SK-N-SH (cell line): ENCODE data around the gene SDF2L1. TPM values are rescaled to one million over a fixed set of nuclear protein-coding genes. Genes with fewer than 3 reads are reported as not detected.

Experiments
- CTCF ChIA-PET: fragments of 300-600, 350-600 bp; formaldehyde crosslinking; extraction: SDS; loops from one replicate; lab custom pipeline; 2021; lab: Yijun Ruan, JAX
- POLR2A ChIA-PET: fragments of 350-600 bp; sonication (Branson Sonifier 250); formaldehyde crosslinking; extraction: SDS; loops from one replicate; lab custom pipeline; 2020; ENCODE audit warnings: antibody characterized with exemption, inconsistent platforms; lab: Yijun Ruan, JAX
- DNase-seq: peaks from one replicate; pipeline ENCODE4 v3.0.0; 2012
- H2AFZ ChIP-seq: fragments of 200-600 bp; sonication (generic); 2 replicates; pipeline ENCODE4 v1.8.1; 2016; ENCODE audit warnings: antibody characterized with exemption, mild to moderate bottlenecking, low read depth
- H3F3A ChIP-seq: fragments of 200-600 bp; sonication (generic); replicated peaks from 2 replicates; pipeline ENCODE3; 2016; ENCODE audit warnings: antibody characterized with exemption, mild to moderate bottlenecking; ENCODE audit not compliant: insufficient read depth
- H3K27ac ChIP-seq, 2 experiments: fragments of 200-500 bp in 1 of 2; fragments of 200-600 bp in 1 of 2; sonication (Bioruptor generic) in 1 of 2; sonication (generic), shearing (Covaris generic) in 1 of 2; 2 replicates each; pipeline versions ENCODE4 v1.5.1 to v1.6.1; 2014 to 2016; ENCODE audit warnings: low read depth in 2 of 2, inconsistent platforms in 1 of 2, low read length in 1 of 2, mild to moderate bottlenecking in 1 of 2, mixed read lengths in 1 of 2
- H3K27me3 ChIP-seq: fragments of 200-600 bp; sonication (generic), shearing (Covaris generic); 2 replicates; pipeline ENCODE4 v1.6.1; 2016; ENCODE audit warnings: mixed run types; ENCODE audit not compliant: insufficient read depth
- H3K36me3 ChIP-seq, 2 experiments: fragments of 200-500 bp in 1 of 2; fragments of 200-600 bp in 1 of 2; sonication (Bioruptor generic) in 1 of 2; sonication (generic) in 1 of 2; replicated peaks in 1 of 2; 2 replicates each; pipeline versions ENCODE3 to v1.5.1; 2014 to 2016; ENCODE audit warnings: low read length in 1 of 2, mild to moderate bottlenecking in 1 of 2; ENCODE audit not compliant: insufficient read depth in 2 of 2, control insufficient read depth in 1 of 2
- H3K4me1 ChIP-seq, 2 experiments: fragments of 200-500 bp in 1 of 2; fragments of 200-600 bp in 1 of 2; sonication (Bioruptor generic) in 1 of 2; sonication (generic), shearing (Covaris generic) in 1 of 2; 2 replicates each; pipeline versions ENCODE4 v1.5.1 to v1.6.1; 2014 to 2016; ENCODE audit warnings: low read depth in 1 of 2, low read length in 1 of 2, mixed run types in 1 of 2; ENCODE audit not compliant: insufficient read depth in 2 of 2, control insufficient read depth in 1 of 2
- H3K4me2 ChIP-seq: fragments of 200-600 bp; sonication (generic), shearing (Covaris generic); 2 replicates; pipeline ENCODE4 v1.6.1; 2017; ENCODE audit warnings: mixed run types
- H3K4me3 ChIP-seq, 2 experiments: fragments of 200-500 bp in 1 of 2; fragments of 200-600 bp in 1 of 2; sonication (Bioruptor generic) in 1 of 2; sonication (generic), shearing (Covaris generic) in 1 of 2; 2 replicates each; pipeline versions ENCODE4 v1.5.1 to v1.8.1; 2014 to 2016; ENCODE audit warnings: low read depth in 2 of 2, inconsistent platforms in 1 of 2, low read length in 1 of 2, mild to moderate bottlenecking in 1 of 2, mixed read lengths in 1 of 2, moderate library complexity in 1 of 2
- H3K79me2 ChIP-seq: fragments of 200-600 bp; sonication (generic); 2 replicates; pipeline ENCODE4 v1.8.1; 2017; ENCODE audit warnings: mild to moderate bottlenecking; ENCODE audit not compliant: insufficient read depth
- H3K9ac ChIP-seq: fragments of 200-600 bp; sonication (generic); 2 replicates; pipeline ENCODE4 v1.6.1; 2017; ENCODE audit warnings: mixed run types
- H3K9me2 ChIP-seq: fragments of 200-600 bp; sonication (generic); 2 replicates; pipeline ENCODE4 v1.6.1; 2017; ENCODE audit warnings: mixed run types
- H3K9me3 ChIP-seq: fragments of 200-600 bp; sonication (generic); 2 replicates; pipeline ENCODE4 v1.6.1; 2017; ENCODE audit warnings: mixed run types, mild to moderate bottlenecking, moderate library complexity
- H4K20me1 ChIP-seq: fragments of 200-600 bp; sonication (generic); 2 replicates; pipeline ENCODE4 v1.6.1; 2017; ENCODE audit warnings: mild to moderate bottlenecking, mixed run types; ENCODE audit not compliant: insufficient read depth
- CHD2 ChIP-seq: fragments of 150-350 bp; IDR thresholded peaks from 2 replicates; pipeline ENCODE4 v1.6.1; 2018; ENCODE audit warnings: low read length; ENCODE audit not compliant: partially characterized antibody
- EZH2phosphoT487 ChIP-seq: fragments of 200-600 bp; sonication (generic); IDR thresholded peaks from 2 replicates; pipeline ENCODE4 v1.6.1; 2017; ENCODE audit warnings: low read depth, mixed run types, mild to moderate bottlenecking, antibody characterized with exemption, moderate library complexity, borderline replicate concordance
- FOSL2 ChIP-seq: IDR thresholded peaks from 2 replicates; pipeline ENCODE4 v1.4.0; 2012; ENCODE audit warnings: low read depth, mild to moderate bottlenecking, moderate library complexity, borderline replicate concordance
- GABPA ChIP-seq: IDR thresholded peaks from 2 replicates; pipeline ENCODE4 v1.4.0; 2012; ENCODE audit warnings: low read depth, mild to moderate bottlenecking
- JUND ChIP-seq: IDR thresholded peaks from 2 replicates; pipeline ENCODE4 v1.4.0; 2012
- MEF2A ChIP-seq: IDR thresholded peaks from 2 replicates; pipeline ENCODE4 v1.4.0; 2012; ENCODE audit warnings: low read depth, borderline replicate concordance
- MXI1 ChIP-seq: IDR thresholded peaks from 2 replicates; pipeline ENCODE4 v1.6.1; 2012; ENCODE audit warnings: mild to moderate bottlenecking, low read depth, low read length, improper control_type of control experiment
- NFIC ChIP-seq: IDR thresholded peaks from 2 replicates; pipeline ENCODE4 v1.4.0; 2012; ENCODE audit warnings: borderline replicate concordance
- POLR2AphosphoS5 ChIP-seq: IDR thresholded peaks from 2 replicates; pipeline ENCODE4 v1.6.1; 2012; ENCODE audit warnings: low read depth, low read length
- RAD21 ChIP-seq: IDR thresholded peaks from 2 replicates; pipeline ENCODE4 v1.6.1; 2012; ENCODE audit warnings: mild to moderate bottlenecking, low read length
- SIN3A ChIP-seq: IDR thresholded peaks from 2 replicates; pipeline ENCODE4 v1.6.1; 2012; ENCODE audit warnings: low read depth, mild to moderate bottlenecking, low read length, moderate library complexity, borderline replicate concordance
- SMC3 ChIP-seq: IDR thresholded peaks from 2 replicates; pipeline ENCODE4 v1.6.1; 2012; ENCODE audit warnings: low read depth, low read length, improper control_type of control experiment
- TCF12 ChIP-seq: IDR thresholded peaks from 2 replicates; pipeline ENCODE4 v1.4.0; 2012
- TEAD4 ChIP-seq: IDR thresholded peaks from 2 replicates; pipeline ENCODE4 v1.4.0; 2012; ENCODE audit warnings: mild to moderate bottlenecking, borderline replicate concordance; ENCODE audit not compliant: insufficient read depth
- YY1 ChIP-seq: IDR thresholded peaks from 2 replicates; pipeline ENCODE4 v1.4.0; 2012; ENCODE audit warnings: low read depth, mild to moderate bottlenecking
- WGBS: methylation state at CpG from one replicate; pipeline ENCODE4 v1.1.6; 2017; ENCODE audit warnings: low lambda C conversion rate; 5-methylcytosine and 5-hydroxymethylcytosine counted together
- polyA plus RNA-seq, 3 experiments: library from polyadenylated mRNA; depleted of rRNA; stranded (reverse); fragments of >200 nt; gene quantifications; 2 replicates each; pipeline ENCODE4 v1.2.3, GENCODE V29; 2012
- TF ChIP-seq, protein P1 (sequence below): IDR thresholded peaks from 2 replicates; pipeline ENCODE4 v1.4.0; 2012; ENCODE audit warnings: low read depth
- TF ChIP-seq, protein P2 (sequence below): fragments of 200-600 bp; sonication (generic); IDR thresholded peaks from 2 replicates; pipeline ENCODE4 v1.6.1; 2017; ENCODE audit warnings: antibody characterized with exemption, mild to moderate bottlenecking, moderate library complexity
- TF ChIP-seq, protein P3 (sequence below): IDR thresholded peaks from 2 replicates; pipeline ENCODE4 v1.4.0; 2012; ENCODE audit warnings: low read depth, borderline replicate concordance
- TF ChIP-seq, protein P4 (sequence below): fragments of 150-350 bp; IDR thresholded peaks from 2 replicates; pipeline ENCODE4 v1.6.1; 2016; ENCODE audit warnings: mild to moderate bottlenecking, low read depth, low read length
- TF ChIP-seq, protein P5 (sequence below): IDR thresholded peaks from 2 replicates; pipeline ENCODE4 v1.4.0; 2012; ENCODE audit warnings: low read depth, borderline replicate concordance
- TF ChIP-seq, protein P6 (sequence below): IDR thresholded peaks from 2 replicates; pipeline ENCODE4; 2012

The SDF2L1 gene
- polyA plus RNA-seq, 1 of the 3 experiments (the other 2 are of a cell fraction): 60.9 TPM

DNA sequence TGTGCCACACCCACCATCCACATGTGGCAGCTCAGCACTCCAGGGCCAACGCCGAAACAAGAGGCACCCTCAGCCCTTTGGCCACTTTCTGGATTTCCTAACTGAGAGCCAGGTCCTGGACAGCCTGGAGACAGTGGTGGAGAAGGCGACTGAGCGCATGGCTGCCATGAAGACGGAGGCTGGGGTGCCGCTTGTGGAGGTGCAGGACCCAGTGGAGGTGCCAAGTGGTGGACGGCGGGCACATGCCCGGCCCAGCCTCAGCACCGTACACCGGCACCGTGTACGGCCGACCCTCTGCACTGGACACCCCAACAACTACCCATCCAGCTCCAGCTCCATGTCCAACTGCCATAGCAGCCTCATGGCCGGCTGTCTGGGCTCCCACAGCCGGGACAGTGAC lies 8.0 kb upstream of the SDF2L1 start:
- POLR2A ChIA-PET: no interaction called here
- Histone ChIP-seq H3K36me3 (no peaks in the 10 kb centered on the region), H3K4me2 (no peak overlapping the region), H3K9ac (no peak overlapping the region), H3K4me3 (no peak overlapping the region), H3K79me2 (peaks cover 7% of the 10 kb centered on the region; the same call in 1 of the 2 replicates), H3K27me3 (no peaks in the 10 kb centered on the region), H2AFZ (no peak overlapping the region), H3K4me1 (peaks cover 0 to under 1% of the 10 kb centered on the region in 2 experiments; a peak in 1 of 4 replicates), H3K9me3 (no peaks in the 10 kb centered on the region), H3F3A (no peaks in the 10 kb centered on the region), H4K20me1 (no peaks in the 10 kb centered on the region), H3K9me2 (no peaks in the 10 kb centered on the region), H3K27ac (no peak overlapping the region)
- no peak for DNase-seq
- 93% methylated on average over 5 of the region's 16 CpGs for WGBS
- TF ChIP-seq, protein P1, sequence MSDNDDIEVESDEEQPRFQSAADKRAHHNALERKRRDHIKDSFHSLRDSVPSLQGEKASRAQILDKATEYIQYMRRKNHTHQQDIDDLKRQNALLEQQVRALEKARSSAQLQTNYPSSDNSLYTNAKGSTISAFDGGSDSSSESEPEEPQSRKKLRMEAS: no peak
- no peak for TF ChIP-seq CHD2
- TF ChIP-seq, protein P2, sequence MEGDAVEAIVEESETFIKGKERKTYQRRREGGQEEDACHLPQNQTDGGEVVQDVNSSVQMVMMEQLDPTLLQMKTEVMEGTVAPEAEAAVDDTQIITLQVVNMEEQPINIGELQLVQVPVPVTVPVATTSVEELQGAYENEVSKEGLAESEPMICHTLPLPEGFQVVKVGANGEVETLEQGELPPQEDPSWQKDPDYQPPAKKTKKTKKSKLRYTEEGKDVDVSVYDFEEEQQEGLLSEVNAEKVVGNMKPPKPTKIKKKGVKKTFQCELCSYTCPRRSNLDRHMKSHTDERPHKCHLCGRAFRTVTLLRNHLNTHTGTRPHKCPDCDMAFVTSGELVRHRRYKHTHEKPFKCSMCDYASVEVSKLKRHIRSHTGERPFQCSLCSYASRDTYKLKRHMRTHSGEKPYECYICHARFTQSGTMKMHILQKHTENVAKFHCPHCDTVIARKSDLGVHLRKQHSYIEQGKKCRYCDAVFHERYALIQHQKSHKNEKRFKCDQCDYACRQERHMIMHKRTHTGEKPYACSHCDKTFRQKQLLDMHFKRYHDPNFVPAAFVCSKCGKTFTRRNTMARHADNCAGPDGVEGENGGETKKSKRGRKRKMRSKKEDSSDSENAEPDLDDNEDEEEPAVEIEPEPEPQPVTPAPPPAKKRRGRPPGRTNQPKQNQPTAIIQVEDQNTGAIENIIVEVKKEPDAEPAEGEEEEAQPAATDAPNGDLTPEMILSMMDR: no peak
- CTCF ChIA-PET: interaction anchor here (1.3 to 3.1 kb wide), 3 partner anchors 9 to 304 kb away, joined by 3 to 12 read pairs (median 9); partner anchors contain the start of gene SDF2L1

DNA sequence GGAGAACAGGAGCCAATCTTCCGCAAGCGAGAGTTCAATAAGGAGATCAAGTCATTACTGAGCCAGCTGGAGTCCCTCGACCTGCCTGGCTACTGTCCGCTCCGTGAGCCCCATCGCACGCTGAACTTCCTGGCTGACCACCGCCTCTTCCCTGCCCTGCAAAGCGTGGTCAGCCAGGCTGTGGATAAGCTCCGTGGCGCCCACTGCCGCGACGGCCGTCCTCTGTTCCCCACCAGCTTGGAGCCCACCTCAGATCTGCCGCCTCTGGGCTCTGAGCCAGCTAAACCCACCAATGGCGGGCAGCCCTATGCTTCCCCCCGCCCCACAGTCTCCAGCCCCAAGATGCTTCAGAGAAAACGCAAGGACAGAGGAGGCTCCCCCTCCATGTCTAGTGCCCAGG lies 7.3 kb upstream of the SDF2L1 start:
- no peaks in the 10 kb centered on the region for H3K9me2 ChIP-seq
- H3K27me3 ChIP-seq: no peaks in the 10 kb centered on the region
- DNase-seq: no peak
- H3K9me3 ChIP-seq: no peaks in the 10 kb centered on the region
- H3K4me3 ChIP-seq: no peak overlapping the region
- no peaks in the 10 kb centered on the region for H3K4me1 ChIP-seq
- H3K27ac ChIP-seq: no peak overlapping the region
- H3F3A ChIP-seq: no peaks in the 10 kb centered on the region
- no peaks in the 10 kb centered on the region for H3K36me3 ChIP-seq
- no peaks in the 10 kb centered on the region for H3K79me2 ChIP-seq
- no peak for TF ChIP-seq FOSL2
- TF ChIP-seq, protein P3, sequence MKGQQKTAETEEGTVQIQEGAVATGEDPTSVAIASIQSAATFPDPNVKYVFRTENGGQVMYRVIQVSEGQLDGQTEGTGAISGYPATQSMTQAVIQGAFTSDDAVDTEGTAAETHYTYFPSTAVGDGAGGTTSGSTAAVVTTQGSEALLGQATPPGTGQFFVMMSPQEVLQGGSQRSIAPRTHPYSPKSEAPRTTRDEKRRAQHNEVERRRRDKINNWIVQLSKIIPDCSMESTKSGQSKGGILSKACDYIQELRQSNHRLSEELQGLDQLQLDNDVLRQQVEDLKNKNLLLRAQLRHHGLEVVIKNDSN: no peak
- no peak for TF ChIP-seq JUND
- no peak for TF ChIP-seq NFIC
- TF ChIP-seq, protein P4, sequence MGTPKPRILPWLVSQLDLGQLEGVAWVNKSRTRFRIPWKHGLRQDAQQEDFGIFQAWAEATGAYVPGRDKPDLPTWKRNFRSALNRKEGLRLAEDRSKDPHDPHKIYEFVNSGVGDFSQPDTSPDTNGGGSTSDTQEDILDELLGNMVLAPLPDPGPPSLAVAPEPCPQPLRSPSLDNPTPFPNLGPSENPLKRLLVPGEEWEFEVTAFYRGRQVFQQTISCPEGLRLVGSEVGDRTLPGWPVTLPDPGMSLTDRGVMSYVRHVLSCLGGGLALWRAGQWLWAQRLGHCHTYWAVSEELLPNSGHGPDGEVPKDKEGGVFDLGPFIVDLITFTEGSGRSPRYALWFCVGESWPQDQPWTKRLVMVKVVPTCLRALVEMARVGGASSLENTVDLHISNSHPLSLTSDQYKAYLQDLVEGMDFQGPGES: no peak
- TF ChIP-seq SIN3A: no peak
- no peak for TF ChIP-seq MEF2A
- no peak for TF ChIP-seq SMC3
- no peak for TF ChIP-seq CHD2
- no peak for TF ChIP-seq RAD21
- TF ChIP-seq TEAD4: no peak
- no peak for TF ChIP-seq EZH2phosphoT487
- no peak for TF ChIP-seq POLR2AphosphoS5
- TF ChIP-seq, protein P1: no peak
- TF ChIP-seq, protein P5, sequence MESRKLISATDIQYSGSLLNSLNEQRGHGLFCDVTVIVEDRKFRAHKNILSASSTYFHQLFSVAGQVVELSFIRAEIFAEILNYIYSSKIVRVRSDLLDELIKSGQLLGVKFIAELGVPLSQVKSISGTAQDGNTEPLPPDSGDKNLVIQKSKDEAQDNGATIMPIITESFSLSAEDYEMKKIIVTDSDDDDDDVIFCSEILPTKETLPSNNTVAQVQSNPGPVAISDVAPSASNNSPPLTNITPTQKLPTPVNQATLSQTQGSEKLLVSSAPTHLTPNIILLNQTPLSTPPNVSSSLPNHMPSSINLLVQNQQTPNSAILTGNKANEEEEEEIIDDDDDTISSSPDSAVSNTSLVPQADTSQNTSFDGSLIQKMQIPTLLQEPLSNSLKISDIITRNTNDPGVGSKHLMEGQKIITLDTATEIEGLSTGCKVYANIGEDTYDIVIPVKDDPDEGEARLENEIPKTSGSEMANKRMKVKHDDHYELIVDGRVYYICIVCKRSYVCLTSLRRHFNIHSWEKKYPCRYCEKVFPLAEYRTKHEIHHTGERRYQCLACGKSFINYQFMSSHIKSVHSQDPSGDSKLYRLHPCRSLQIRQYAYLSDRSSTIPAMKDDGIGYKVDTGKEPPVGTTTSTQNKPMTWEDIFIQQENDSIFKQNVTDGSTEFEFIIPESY: no peak
- no peak for TF ChIP-seq GABPA
- TF ChIP-seq, protein P6, sequence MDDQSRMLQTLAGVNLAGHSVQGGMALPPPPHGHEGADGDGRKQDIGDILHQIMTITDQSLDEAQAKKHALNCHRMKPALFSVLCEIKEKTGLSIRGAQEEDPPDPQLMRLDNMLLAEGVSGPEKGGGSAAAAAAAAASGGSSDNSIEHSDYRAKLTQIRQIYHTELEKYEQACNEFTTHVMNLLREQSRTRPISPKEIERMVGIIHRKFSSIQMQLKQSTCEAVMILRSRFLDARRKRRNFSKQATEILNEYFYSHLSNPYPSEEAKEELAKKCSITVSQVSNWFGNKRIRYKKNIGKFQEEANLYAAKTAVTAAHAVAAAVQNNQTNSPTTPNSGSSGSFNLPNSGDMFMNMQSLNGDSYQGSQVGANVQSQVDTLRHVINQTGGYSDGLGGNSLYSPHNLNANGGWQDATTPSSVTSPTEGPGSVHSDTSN: no peak
- no peak for TF ChIP-seq MXI1
- TF ChIP-seq YY1: no peak
- no peak for TF ChIP-seq TCF12
- no peak overlapping the region for H3K9ac ChIP-seq
- ChIA-PET CTCF (interaction anchor here (1.9 to 3.1 kb wide), 2 partner anchors 8 to 12 kb away, joined by 9 to 12 read pairs; partner anchors contain the start of gene SDF2L1), POLR2A (no interaction called here)
- WGBS: 100% methylated on average over 9 of the region's 19 CpGs
- no peak overlapping the region for H2AFZ ChIP-seq
- no peak overlapping the region for H3K4me2 ChIP-seq
- H4K20me1 ChIP-seq: no peaks in the 10 kb centered on the region
